HG02588 (cell line): ENCODE results near the gene TMA7.

Experiments used
- ATAC-seq: cut with Tn5 transposase; IDR thresholded peaks from one replicate; pipeline ENCODE4 v1.9.1; 2021; ENCODE audit warnings: mild to moderate bottlenecking, moderate library complexity; ENCODE audit not compliant: unreplicated experiment

Gene TMA7

DNA sequence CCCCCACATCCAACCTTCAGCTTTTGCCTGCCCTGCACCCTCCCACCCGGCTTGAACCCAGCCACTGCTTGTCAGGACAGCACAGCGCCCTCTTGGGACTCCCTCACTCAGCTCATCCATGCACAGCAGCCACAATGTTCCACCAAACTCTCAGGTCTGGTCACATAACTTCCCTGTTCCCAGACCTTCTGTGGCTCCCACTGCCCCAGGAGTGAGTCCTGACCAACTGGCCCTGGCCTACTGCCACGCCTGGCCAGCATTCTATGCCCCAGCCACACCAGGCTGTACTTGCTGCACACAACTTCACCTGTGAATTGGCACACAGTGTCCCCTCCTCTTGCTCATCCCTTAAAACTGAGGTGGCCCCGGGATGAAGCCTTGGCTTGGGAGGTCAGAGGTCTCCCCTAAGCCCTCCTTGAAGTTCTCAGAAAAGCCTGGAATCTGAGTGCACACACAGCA is 31.2 kb upstream of the TMA7 start:
- no peak for ATAC-seq

DNA sequence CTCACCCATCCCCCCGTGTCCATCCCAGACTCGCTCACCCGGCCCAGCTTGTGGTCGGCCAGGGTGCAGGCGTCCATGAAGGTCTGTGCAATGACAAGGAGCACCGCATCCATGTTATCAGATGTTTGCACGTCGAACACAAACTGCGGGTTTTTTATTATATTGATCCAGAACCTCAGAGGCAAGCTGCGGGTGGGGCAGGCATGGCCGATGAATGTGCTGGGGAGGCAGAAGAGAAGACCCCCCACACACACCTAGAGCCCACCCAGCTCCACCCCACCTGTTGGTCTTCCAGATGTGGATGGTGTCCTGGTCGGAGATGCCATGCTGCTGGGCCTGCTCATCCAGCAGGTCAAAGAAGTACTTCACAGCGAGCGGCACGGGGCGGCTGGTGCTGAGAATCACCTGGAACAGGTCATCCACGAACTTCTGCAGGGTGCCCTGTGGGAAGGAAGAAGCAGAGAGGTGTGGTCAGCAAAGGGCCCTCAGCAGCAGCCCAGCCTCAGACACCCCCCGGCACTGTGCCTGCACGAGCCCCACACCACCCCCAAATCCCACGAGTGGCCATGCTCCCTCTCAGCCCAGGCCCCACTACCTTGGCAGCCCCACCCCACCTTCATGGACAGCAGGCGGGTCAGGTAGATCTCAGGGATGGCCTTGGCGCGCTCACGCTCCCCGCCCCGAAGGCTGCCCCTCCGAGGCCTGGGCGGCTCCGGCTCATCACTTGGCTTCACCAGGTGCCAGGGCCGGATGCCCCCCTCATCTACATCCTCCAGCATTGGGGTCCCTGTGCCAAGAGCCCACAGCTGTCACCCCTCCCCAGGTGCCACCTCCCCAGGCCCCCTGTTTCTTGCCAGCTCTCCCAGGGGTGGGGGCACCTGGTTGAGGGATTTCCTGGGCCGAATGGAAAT is 30.5 kb upstream of the TMA7 start:
- no peak for ATAC-seq

DNA sequence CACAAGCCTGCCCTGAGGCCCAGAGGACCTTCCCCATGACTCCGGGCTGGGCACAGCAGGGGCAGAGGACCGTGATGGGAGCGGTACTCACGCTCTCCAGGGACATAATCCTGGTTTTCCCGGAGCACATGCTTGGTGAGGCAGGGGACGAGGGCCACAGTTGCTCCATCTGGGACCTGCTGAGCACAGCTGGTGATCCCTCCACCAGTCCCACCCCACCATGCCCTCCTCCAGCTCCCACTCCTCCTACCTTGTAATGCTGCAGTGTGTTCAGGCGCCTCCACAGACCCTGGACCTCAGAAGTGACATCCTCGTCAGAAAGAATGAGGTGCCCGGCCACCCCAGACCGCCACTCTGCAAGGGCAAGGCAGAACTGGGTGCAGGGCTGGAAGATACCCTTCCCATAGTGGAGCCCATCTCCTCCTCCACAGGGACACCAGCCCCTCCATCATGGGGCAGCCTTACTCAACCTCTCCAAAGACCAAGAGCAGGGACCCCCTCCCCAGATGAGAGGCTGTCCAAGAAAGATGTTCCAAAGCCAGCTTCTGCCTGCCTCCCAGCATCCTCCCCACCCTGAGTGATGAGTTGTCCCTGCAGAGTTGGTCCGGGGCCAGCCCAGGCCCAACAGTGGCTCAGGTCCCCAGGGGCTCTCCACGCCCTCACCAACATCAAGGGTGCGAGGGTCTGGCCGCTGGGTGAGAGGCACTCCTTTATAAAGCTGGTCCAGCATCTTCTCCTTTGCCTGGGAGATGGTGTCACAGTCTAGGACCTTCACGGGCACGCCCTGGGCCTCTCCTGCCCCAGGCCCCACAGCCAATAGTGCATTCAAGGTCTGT is 29.6 kb upstream of the TMA7 start:
- ATAC-seq: no peak

DNA sequence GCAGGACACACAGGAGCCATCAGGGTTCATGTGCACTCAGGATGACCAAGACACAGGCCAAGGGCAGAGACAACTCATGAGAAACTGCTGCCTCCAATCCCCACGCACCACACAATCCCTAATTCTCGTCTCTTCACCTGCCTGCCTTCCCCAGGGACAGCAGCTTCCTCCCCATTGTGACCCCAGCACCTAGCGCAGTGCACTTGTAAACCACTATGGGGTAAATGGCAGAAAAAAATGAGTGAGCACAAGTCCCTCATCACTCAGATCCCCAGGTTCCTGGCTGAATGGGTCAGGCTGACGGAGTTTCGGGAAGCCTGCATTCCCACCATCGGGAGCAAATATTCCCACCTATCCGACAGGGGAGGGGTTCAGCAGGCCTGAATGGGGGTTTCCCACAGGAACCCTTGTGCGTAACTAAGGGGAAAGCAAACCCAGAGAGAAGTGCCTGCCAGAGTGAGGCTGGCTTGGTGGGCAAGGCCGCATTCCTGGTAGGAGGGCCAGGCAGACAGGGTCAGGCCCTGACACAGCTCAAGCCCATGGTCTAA is 28.9 kb upstream of the TMA7 start:
- no peak for ATAC-seq

DNA sequence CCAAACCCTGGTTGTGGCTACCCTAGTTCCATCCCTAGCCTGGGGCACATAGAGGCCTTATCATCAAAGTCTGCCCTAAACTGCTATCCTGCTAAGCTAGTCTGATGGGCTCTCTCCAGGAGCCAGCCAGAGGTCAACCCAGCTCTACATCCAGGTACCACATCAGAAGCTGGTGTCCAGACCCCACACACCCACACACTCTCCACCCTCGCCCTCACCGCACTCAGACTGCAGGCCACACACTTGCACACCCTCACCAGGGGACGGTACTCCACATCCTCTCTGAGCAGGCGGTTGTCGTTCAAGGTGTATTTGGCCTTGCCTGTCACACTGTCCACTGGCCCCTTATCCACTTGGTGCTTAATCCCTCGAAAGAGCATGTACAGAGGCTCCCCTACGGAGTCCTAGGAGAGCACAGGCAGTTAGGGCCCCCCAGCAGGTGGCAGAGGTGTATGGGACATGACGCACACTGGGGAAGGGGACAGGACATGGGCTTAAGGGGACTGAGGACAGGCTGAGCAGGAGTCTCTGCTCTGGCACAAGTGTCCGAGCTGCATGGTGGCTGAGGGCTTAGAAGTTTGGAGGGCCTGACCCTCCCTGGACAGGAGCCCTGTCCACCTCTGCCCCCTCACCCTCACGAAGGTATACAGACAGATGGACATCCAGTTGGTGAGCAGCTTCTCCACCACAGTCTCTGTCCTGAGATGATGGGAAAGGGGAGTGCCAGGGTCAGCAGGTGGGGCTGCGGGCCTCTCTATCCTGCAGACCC is 28.3 kb upstream of the TMA7 start:
- no peak for ATAC-seq

DNA sequence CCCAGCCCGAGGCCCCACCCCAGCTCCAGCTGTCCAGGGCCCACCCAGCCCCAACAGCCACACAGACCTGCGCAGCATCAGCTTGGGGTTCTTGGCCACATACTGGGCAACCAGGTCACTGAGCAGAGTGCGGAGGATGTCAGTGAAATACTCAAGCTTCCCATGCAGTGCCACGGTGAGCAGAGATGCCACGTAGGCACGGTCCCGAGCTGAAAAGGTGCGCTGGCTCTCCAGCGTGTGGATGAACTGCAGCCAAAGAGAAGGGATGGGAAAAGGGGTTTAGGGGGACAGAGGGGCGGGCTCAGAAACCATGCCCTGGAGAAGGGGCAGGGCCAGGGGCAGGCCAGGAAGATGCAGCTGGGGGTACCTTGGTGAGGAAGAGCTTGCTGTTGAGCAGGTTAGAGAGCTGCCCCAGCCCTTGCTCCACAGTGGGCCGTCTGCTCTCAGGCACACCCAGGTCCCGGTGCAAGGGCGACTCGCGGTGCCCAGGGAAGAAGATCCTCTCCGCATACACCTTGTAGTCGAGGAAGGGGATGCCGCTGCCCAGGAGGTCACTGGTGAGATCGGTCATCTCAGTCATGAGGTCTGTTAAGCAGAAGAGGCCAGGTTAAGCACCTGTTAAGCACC is 27.6 kb upstream of the TMA7 start:
- no peak for ATAC-seq

DNA sequence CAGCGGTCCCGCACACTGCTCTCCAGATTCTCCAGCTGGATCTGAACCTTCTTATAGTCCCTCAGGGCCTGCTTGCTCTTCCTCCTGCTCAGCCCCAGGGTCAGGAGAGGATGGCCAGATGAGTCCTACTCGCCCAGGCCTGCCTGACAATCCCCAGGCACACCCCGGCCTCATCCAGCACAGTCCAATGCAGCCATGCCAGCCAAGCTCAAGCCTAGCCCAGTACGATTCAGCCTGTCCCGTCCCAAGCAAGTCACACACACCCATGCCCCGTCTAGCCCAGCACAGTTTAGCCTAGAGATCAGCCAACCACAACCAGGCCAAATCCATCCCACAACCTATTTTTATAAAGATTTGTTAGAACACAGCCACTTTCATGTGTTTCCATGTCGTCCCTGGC is 27.0 kb upstream of the TMA7 start:
- no peak for ATAC-seq

DNA sequence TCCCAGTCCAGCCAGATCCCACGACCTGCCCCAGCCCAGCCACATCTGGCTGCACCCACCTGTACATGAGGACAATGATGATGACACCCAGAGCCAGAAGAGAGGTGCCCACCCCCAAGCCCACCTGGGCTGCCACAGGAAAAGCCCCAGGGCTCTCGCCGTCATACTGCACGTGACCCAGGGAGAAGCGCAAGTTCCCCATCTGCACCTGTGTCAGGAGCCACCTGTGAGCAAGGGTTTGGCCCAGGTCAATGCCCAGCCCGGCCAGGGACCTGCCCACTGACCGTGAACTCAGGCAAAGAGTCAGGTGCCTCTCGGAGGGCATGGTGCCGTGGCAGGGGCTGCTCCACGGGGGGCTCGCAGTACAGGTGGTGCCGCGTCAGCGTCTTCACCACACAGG is 26.4 kb upstream of the TMA7 start:
- ATAC-seq: no peak

DNA sequence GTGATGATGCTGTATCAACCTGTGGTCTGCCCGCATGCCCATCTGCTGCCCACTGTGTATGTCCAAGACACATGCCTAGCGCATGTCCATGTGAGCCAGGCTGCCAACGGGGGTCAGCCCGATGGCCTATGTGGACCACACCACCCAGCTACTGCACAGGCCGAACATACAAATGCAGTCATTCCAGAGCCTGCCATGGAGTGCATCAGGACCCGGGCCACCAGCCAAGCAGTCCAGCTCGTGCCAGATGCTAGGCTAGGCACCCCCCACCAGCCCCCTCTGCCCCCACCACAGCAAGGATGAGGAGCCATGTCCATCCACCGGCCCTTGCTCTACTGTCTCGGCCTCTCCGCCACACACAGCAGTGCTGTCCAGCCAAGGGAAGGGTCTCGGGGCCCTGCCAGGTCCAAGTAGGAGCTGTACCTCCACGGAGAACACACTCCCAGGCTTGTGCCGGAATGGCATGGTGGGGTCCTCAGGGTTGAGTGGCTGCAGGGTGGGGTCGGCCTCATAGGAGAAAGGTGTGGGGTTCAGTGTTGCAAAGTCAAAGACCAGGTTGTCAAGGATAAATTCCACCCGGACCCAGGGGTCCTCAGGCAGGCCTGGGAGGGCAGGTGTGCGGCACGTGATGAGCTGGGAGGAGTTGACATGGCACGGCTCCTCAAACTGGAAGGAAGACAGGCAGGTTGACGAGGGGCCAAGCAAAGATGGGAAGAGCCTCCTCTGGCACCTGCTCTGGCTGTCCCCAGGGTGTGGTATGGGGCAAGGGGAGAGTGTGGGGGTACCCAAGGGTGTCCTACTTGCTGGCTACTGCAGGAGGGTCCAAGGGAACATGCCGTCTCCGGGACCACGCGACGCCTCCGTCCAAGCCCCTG is 25.4 kb upstream of the TMA7 start:
- no peak for ATAC-seq

DNA sequence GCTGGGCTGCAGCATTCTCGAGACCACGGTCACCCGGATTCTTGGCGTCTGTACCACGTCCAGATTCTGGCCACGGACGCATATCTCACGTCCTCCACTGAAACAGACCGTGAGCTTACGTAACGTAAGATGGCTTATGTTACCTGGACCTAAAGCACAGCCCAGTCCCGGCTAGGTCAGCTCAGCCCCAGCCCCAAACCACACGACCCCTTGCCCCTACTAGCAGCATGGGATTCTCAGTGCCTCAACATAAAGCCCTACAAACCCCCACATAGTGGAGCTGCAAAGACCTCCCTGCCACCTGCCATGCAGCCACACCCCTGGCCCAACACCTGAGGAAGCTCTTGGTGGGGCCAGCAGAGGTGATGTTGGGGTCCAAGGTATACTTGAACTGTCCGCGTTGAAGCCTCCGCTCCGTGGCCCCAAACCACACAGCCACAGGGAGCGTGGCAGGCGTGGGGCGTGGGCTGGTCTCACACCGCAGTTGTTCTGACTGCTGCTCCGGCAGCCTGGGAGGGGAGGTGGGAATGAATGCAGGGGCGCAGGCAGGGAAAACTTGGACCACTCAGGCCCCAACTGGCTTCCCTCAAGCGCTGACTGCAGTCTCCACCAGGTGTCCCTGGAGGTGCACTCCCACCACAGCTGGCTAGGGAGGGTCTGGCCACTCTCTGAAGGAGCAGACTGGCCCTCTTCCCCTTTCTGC is 24.7 kb upstream of the TMA7 start:
- no peak for ATAC-seq

DNA sequence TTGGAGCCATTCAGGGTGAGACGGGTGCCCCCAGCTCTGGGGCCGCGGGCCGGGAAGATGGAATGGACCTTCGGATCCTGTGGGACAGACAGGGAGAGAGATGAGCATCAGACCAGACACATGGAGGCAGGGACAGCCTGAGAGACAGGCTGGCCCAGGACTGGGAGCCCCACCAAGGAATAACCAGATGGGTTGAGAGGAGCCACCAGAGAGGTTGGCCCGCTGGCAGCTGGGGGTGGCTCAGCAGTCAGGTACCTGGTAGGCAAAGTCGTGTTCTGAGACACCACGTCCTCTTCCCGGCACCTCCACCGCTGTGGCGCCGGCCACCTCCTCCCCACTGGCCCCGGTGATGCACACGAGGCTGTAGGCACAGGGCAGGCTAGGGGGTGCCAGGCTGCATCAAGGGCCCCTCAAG is 24.0 kb upstream of the TMA7 start:
- ATAC-seq: no peak

DNA sequence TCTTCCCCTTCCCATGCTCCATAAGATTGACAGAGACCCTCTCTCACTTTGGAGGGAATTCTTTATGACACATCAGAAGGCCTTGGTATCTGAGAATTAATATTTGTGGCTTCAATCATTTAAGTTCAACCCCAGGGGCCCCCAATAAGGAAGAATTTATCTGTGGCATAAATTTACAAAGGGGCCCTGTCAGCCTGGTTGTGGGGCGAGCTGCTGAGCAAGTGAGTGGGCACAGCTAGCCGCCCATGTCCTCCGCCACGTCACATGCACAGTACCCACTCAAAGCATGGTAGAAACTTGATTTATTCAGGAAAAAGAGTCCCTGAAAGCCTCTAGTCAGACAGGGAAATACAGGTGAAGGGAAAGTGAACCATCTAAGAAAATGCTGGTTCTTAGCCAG is 23.5 kb upstream of the TMA7 start:
- ATAC-seq: no peak

DNA sequence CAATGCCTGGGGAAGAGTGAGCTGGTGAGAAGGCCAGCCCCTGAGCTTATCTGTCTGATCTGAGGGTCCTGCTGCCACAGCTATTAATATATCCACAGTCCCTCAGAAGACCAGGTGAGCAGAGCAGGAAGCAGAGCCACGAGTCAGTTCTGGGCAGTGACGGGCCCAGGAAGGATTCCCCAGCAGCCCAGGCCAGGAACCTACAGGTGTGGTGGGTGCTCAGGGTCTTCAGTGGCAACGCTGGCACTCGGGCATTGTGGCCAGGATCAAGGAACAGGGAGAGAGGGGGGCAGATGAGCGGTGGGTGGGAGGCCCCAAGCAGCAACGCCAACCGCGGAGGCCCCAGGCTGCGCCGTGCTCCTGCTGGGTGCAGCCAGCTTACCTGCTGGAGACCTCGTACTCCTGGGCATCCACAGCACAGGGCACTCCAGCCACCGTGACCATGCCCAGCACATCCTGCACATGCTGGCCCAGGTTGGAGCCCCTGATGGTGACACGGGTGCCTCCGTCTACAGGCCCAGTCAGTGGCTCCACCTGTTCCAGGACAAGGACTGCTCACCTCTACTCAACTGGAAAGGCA is 22.4 kb upstream of the TMA7 start:
- ATAC-seq: no peak

DNA sequence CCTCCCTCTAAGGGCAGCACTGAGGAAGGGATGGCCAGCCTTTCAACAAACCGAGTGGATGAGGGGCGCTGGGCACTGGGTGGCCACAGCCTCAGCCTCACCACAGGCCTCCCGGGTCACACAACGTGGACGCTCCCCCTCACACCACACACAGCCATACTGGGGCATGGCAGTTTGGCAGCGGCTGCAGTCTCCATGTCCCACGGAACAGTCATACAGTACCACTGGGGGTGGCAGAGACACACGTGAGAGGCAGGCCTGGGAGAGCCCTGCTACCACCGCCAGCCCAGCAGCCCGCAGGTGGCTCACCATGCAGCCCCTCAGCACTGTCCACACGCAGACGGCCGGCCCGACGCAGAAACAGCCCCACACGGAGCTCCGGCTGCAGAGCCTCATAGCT is 21.9 kb upstream of the TMA7 start:
- ATAC-seq: no peak

DNA sequence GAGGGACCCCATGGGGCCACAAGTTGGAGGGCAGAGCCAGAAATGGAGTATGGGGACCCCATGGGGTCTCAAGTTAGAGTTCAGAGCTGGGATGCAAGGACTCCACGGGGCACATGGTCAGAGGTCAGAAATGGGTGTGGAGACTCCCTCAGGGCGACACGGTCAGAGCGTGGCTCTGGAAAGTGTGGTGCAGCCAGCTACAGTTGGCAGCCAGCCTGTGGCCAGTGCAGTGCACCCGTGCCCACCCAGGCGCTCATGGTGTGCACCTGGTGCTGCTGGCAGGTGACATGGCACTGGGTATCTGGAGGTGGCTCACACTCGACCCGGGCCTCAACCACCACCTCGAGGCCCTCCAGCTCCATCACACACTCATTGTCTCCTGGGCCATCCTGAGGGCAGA is 21.4 kb upstream of the TMA7 start:
- ATAC-seq: no peak

DNA sequence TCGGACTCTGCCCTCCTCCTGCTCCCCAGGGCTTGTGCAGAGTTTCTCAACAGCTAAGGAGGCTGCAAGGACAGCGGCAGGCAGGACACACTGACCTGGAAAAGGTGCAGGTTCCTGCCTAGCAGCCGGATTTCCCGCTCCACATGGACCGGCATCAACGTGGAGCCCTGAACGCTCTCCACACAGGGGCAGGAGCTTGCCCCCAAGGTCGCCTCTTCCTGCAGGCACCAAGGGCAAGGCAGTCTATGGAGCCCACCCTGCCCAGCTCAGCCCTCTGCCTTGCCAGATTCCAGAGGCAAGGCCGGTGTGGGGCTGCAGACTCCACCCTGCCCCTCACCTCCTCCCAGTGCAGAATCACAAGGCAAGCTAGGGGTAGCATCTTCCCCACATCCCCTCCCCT is 20.9 kb upstream of the TMA7 start:
- ATAC-seq: no peak

DNA sequence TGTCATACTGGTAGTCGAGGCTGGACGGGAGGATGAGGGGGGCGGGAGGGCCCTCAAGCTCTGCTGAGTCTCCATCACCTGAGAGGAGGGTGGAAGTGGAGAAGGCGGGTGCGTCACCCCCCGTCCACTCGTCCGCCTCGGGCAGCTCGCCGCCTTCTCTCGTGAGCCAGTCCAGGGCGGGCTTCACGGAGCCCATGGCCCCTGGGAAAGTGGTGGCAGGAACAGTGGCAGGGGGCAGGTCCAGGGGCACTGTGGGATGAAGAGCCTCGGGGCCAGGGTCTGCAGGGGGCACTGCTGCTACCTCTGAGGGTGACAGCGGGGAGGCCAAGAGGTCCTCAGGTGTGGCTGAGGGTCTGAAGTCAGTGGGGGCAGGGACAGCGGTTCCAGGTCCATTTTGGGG is 20.5 kb upstream of the TMA7 start:
- ATAC-seq: no peak

DNA sequence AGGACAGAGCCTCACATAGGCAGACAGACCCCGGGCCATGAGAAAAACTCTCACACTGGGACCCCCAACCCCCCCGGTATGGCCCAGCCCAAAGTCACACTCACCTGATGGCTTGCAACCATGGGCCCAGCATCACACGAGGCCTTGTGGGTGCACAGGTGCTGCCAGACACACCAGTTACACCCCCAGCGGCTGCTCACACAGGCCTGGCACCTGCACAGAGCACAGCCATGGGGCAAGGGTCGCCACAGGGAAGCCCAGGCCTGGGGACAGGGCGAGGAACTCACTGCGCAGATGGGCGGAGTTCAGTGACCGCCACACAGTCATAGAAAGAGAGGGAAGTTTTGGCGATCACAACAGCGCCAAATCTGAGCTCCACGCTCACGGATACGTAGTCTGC is 19.5 kb upstream of the TMA7 start:
- no peak for ATAC-seq

DNA sequence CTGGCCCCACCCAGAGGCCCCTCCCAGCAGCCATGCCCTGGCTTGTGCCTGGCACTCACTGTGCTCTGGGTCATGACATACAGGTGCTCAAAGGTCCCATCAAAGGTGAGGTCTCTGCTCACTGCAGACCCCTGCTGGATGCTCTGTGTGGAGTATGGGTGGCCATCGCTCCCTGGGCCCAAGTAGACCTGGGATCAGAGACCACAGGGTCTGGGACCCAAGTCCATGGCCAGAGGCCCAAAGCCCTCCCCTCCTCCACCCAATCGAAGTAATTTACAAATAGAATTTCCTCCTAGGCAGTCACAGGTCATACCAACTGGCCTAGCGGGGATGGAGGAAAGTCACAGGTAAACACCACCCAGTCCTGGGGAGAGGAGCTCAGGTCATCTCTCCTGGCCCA is 17.8 kb upstream of the TMA7 start:
- no peak for ATAC-seq
